IgD-negative memory B cell (primary cell): ENCODE measurements around the gene AKT3. TPM values are rescaled to one million over a fixed set of nuclear protein-coding genes. Genes with fewer than 3 reads are reported as not detected.

ENCODE experiments used
- H3K27ac Mint-ChIP-seq, 3 donors: one replicate each; pipeline ENCODE4 v1.8.0; 2020 to 2022; ENCODE audit warnings: mild to moderate bottlenecking in 3 of 3, mixed read lengths in 3 of 3, moderate library complexity in 1 of 3
- H3K27me3 Mint-ChIP-seq: one replicate; pipeline ENCODE4 v1.8.0; 2021; ENCODE audit warnings: mixed read lengths
- H3K36me3 Mint-ChIP-seq: one replicate; pipeline ENCODE4 v1.8.0; 2020; ENCODE audit warnings: mild to moderate bottlenecking, mixed read lengths
- H3K4me1 Mint-ChIP-seq, 3 donors: one replicate each; pipeline ENCODE4 v1.8.0; 2020 to 2022; ENCODE audit warnings: mixed read lengths in 3 of 3, mild to moderate bottlenecking in 1 of 3
- H3K4me3 Mint-ChIP-seq, 4 donors: one replicate each; pipeline ENCODE4 v1.8.0; 2020 to 2022; ENCODE audit warnings: mild to moderate bottlenecking in 4 of 4, mixed read lengths in 4 of 4, moderate library complexity in 3 of 4
- H3K9me3 Mint-ChIP-seq, 3 donors: one replicate each; pipeline ENCODE4 v1.8.0; 2020 to 2021; ENCODE audit warnings: mixed read lengths in 3 of 3, mild to moderate bottlenecking in 1 of 3
- polyA plus RNA-seq: library from polyadenylated mRNA; unstranded; fragments of 300-500 nt; fragmentation: Illumina TruSeq; gene quantifications from one replicate; pipeline ENCODE4 v1.2.3, GENCODE V29; 2021

The AKT3 gene
- polyA plus RNA-seq, 1 donor from 2014 or later: 1.0 TPM

DNA sequence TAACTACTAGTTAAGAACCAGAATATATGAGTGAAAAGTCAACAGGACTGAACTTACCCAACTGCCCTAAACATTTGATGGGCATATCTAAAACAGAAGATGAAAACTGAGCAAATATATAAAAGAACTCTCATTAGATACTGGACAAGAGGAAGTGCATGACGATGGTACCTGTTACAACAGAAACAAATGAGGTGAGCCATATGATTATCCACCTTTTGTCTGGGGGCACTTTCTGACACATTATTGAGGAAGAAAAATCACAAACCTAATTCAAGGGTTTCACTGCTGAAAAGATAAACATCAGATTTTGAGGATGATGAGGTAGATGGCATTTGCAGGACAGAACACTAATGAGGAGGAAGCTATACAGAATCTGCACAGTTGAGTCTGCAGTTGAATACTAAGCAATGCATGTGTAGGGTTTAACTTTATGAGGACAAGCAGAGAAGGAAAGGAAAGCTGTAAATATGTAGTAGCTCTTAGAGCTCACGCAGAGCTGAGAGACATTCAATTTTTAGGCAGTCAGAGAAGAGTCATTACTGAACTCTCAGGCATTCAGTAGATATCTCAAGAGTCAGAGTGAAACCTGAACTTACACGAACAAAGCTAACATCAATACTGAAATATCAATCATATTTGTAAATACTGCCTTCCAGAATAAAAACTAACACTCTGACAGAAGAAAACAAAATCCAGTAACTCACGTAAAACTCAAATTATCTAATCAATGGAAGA, 262.1 kb downstream of the AKT3 start:
- Mint-ChIP-seq H3K36me3 (peaks cover 22% of the 10 kb centered on the region), H3K27me3 (no peaks in the 10 kb centered on the region), H3K27ac (peak overlapping the region in 1 of 3 donors; percentile 3), H3K9me3 (peaks cover 5 to 30% (median 10%) of the 10 kb centered on the region in 3 donors), H3K4me3 (peak overlapping the region in 2 of 4 donors; percentile 15 to 71), H3K4me1 (peaks cover 15 to 23% (median 17%) of the 10 kb centered on the region in 3 donors)

- Mint-ChIP-seq H3K9me3 (peaks cover 10 to 36% (median 10%) of the 10 kb centered on the region in 3 donors), H3K27me3 (no peaks in the 10 kb centered on the region), H3K36me3 (peaks cover 25% of the 10 kb centered on the region), H3K4me3 (no peak overlapping the region), H3K4me1 (peaks cover 15 to 23% (median 17%) of the 10 kb centered on the region in 3 donors), H3K27ac (no peak overlapping the region)
Measured at GRCh38 chr1:243587285-243587684, 262.8 kb downstream of the AKT3 start.

DNA sequence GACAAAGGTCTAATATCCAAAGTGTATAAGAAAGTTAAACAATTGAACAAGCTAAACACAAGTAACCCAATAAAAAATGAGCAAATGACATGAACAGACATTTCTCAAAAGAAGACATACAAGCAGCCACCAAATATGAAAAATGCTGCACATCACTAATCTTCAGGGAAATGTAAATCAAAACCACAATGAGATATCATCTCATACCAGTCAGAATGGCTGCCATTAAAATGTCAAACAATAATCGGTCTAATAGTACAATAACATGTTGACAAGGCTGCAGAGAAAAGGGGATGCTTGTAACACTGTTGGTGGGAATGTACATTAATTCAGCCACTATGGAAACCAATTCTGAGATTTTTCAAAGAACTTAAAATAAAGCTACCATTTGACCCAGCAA, 264.1 kb downstream of the AKT3 start:
- Mint-ChIP-seq H3K4me1 (peaks cover 15 to 23% (median 17%) of the 10 kb centered on the region in 3 donors), H3K27ac (no peak overlapping the region), H3K4me3 (no peak overlapping the region), H3K36me3 (peaks cover 29% of the 10 kb centered on the region), H3K27me3 (no peaks in the 10 kb centered on the region), H3K9me3 (peaks cover 12 to 44% (median 12%) of the 10 kb centered on the region in 3 donors)

DNA sequence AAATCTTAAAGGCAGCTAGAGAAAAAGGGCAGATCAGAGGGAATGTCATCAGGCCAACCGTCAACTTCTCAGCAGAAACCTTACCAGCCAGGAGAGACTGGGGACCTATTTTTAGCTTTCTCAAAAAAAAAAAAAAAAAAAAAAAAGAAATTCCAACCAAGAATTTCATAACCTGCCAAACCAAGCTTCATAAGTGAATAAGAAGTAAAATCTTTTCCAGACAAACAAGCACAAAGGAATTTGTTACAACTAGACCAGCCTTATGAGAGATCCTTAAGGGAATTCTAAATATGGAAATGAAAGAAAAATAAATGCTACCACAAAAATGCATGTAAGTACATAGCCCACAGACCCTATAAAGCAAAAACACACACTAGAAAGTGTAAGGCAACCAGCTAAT, 267.7 kb downstream of the AKT3 start:
- no peak overlapping the region for H3K4me3 Mint-ChIP-seq
- H3K27ac Mint-ChIP-seq: peak overlapping the region in 1 of 3 donors; percentile 59
- peaks cover 40% of the 10 kb centered on the region for H3K36me3 Mint-ChIP-seq
- peaks cover 0 to 11% (median 0%) of the 10 kb centered on the region in 3 donors for H3K4me1 Mint-ChIP-seq
- no peaks in the 10 kb centered on the region for H3K27me3 Mint-ChIP-seq
- H3K9me3 Mint-ChIP-seq: peaks cover 7 to 31% (median 12%) of the 10 kb centered on the region in 3 donors

DNA sequence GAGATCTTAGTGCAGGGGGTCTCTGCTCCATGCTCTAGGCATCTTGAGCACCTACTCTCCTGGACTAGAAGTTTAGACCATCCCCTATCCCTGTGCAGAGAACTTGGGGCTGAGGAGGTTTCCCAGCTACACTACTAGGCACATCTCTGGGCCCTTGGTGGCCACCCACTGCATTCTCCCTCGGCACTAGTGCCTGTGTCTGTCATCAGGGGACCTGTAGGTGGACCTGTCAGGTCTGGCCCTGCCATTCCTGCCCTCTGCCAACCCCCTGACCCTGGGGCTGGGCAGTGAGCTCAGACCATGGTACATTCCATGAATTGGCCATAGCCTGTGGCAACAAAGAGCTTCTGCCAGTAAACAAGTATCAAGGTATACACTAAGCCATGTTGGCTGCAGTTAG, 269.1 kb downstream of the AKT3 start:
- no peak overlapping the region for H3K4me3 Mint-ChIP-seq
- H3K4me1 Mint-ChIP-seq: peaks cover 0 to 11% (median 0%) of the 10 kb centered on the region in 3 donors
- no peak overlapping the region for H3K27ac Mint-ChIP-seq
- peaks cover 8 to 36% (median 15%) of the 10 kb centered on the region in 3 donors for H3K9me3 Mint-ChIP-seq
- H3K36me3 Mint-ChIP-seq: peaks cover 42% of the 10 kb centered on the region
- H3K27me3 Mint-ChIP-seq: no peaks in the 10 kb centered on the region

DNA sequence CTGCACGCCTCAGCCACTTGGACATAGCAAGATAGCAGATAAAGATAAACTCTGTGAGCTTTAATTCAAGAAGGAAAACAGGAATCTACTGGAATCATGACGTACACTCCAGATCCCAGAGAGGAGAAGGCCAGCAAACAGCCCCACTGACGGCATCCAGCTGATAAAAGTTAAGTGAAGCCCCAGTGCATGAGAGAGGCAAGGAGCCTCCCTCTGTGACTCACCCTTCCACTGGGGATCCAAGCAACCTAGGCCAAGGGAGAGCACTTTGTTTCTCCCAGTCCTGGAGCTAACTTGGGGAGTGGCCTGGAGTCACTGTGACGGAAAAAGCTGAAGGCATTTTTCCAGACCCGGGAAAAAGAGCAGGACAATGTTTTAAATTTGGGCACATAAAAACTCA, 270.0 kb downstream of the AKT3 start:
- Mint-ChIP-seq H3K9me3 (peaks cover 6 to 33% (median 15%) of the 10 kb centered on the region in 3 donors), H3K36me3 (peaks cover 38% of the 10 kb centered on the region), H3K27ac (no peak overlapping the region), H3K4me3 (no peak overlapping the region), H3K4me1 (peaks cover 0 to 8% (median 0%) of the 10 kb centered on the region in 3 donors), H3K27me3 (no peaks in the 10 kb centered on the region)

DNA sequence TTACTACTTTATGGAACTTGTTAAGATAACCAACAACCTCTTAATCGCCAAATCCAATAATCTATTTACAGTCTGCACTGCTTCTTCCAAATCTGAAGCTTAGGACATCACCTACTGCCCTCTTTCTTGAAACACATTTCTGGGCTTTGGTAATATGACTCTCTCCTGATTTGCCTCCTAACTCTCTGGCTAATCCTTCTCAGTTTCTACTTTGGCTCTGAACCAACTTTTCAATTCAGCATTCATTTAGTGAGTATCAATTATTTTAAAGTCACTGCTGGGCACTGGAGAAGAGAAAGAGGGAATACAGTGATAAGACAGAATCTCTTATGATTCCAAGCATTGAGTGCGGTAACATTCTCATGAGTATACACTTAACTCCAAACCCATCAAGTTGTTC, 275.0 kb downstream of the AKT3 start:
- Mint-ChIP-seq H3K36me3 (peaks cover 23% of the 10 kb centered on the region), H3K4me3 (no peak overlapping the region), H3K4me1 (peaks cover 0 to 5% (median 0%) of the 10 kb centered on the region in 3 donors), H3K9me3 (peaks cover 2 to 7% (median 3%) of the 10 kb centered on the region in 3 donors), H3K27me3 (no peaks in the 10 kb centered on the region), H3K27ac (peak overlapping the region in 1 of 3 donors; percentile 89)

- Mint-ChIP-seq H3K9me3 (peaks cover 2 to 7% (median 3%) of the 10 kb centered on the region in 3 donors), H3K27me3 (no peaks in the 10 kb centered on the region), H3K4me3 (no peak overlapping the region), H3K4me1 (no peaks in the 10 kb centered on the region), H3K36me3 (peaks cover 14% of the 10 kb centered on the region), H3K27ac (no peak overlapping the region)
Measured at GRCh38 chr1:243572940-243573339, 277.1 kb downstream of the AKT3 start.

DNA sequence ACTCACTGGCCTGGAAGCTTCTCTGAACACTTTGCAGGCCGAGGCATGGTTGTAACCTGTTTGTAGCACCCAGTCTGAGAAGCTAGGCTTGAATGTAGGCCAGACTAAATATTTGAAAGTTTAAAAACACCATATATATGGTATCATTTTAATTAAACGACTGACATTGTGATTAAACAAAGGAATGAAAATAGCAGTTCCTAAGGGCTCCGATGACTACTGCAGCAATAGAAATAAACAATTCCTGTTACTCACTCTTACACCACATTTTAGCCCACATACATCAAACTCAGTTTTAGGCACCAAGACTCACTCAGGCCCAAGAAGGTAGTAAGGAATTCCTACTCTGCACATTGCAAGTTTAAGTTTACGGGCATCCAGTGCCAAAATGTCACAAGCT, 281.2 kb downstream of the AKT3 start:
- no peak overlapping the region for H3K27ac Mint-ChIP-seq
- H3K9me3 Mint-ChIP-seq: no peaks in the 10 kb centered on the region
- no peaks in the 10 kb centered on the region for H3K27me3 Mint-ChIP-seq
- no peak overlapping the region for H3K4me3 Mint-ChIP-seq
- H3K4me1 Mint-ChIP-seq: no peaks in the 10 kb centered on the region
- peaks cover 5% of the 10 kb centered on the region for H3K36me3 Mint-ChIP-seq

DNA sequence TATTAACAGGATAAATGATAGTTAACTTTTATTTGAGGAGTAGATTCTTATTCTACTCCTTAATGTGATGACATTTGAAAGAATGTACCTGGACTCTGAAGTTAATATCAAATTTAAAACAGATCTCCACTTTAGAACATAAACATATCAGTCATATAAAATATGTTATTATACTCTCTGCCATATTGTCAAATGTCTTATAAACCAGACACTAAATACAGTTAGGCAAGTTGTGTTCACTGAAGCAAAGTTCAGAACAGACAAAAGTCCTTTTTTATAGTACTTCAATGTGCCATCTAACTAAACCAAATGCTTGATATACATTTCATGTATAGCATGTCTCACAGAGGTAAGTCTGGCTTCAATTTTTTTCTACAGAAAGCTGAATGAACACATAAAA, 285.2 kb downstream of the AKT3 start:
- Mint-ChIP-seq H3K4me3 (no peak overlapping the region), H3K9me3 (peaks cover 2 to 11% (median 4%) of the 10 kb centered on the region in 3 donors), H3K4me1 (no peaks in the 10 kb centered on the region), H3K36me3 (peaks cover 20% of the 10 kb centered on the region), H3K27me3 (no peaks in the 10 kb centered on the region), H3K27ac (no peak overlapping the region)

DNA sequence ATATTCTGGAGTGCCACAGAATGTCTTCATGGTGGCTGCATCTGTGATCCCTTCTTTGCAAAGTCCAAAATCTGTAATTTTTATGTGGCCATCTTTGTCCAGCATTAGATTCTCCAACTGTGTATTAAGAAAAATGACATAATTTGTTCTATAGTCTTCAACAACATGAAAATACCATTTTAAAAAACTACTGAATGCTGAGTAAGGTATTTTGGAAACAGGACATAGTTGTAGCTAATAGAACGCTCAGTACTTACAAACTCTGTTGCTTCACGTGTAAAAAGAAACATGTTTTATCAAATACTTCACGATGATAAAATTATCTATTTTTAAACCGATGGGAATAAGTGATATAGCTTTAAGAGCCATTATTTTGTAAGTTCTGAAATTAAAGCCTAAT, 286.3 kb downstream of the AKT3 start:
- no peaks in the 10 kb centered on the region for H3K4me1 Mint-ChIP-seq
- H3K36me3 Mint-ChIP-seq: peaks cover 20% of the 10 kb centered on the region
- H3K4me3 Mint-ChIP-seq: no peak overlapping the region
- H3K27ac Mint-ChIP-seq: no peak overlapping the region
- peaks cover 2 to 11% (median 4%) of the 10 kb centered on the region in 3 donors for H3K9me3 Mint-ChIP-seq
- H3K27me3 Mint-ChIP-seq: no peaks in the 10 kb centered on the region

GRCh38 chr1:243562473-243562872, 287.6 kb downstream of the AKT3 start:
- H3K36me3 Mint-ChIP-seq: peaks cover 22% of the 10 kb centered on the region
- no peak overlapping the region for H3K4me3 Mint-ChIP-seq
- no peak overlapping the region for H3K27ac Mint-ChIP-seq
- peaks cover 2 to 11% (median 4%) of the 10 kb centered on the region in 3 donors for H3K9me3 Mint-ChIP-seq
- H3K27me3 Mint-ChIP-seq: no peaks in the 10 kb centered on the region
- no peaks in the 10 kb centered on the region for H3K4me1 Mint-ChIP-seq

- H3K27ac Mint-ChIP-seq: no peak overlapping the region
Measured at GRCh38 chr1:243561588-243562319, 288.3 kb downstream of the AKT3 start.

GRCh38 chr1:243559575-243560162, 290.4 kb downstream of the AKT3 start:
- no peaks in the 10 kb centered on the region for H3K27me3 Mint-ChIP-seq
- H3K9me3 Mint-ChIP-seq: peaks cover 2 to 11% (median 4%) of the 10 kb centered on the region in 3 donors
- H3K36me3 Mint-ChIP-seq: peaks cover 19% of the 10 kb centered on the region
- no peak overlapping the region for H3K27ac Mint-ChIP-seq
- no peaks in the 10 kb centered on the region for H3K4me1 Mint-ChIP-seq
- H3K4me3 Mint-ChIP-seq: no peak overlapping the region

More at GRCh38 chr1:243561588-243562319, 288.3 kb downstream of the AKT3 start:
- H3K4me3 Mint-ChIP-seq: no peak overlapping the region
- H3K36me3 Mint-ChIP-seq: peaks cover 22% of the 10 kb centered on the region
- H3K9me3 Mint-ChIP-seq: peaks cover 2 to 11% (median 4%) of the 10 kb centered on the region in 3 donors
- H3K4me1 Mint-ChIP-seq: no peaks in the 10 kb centered on the region
- H3K27me3 Mint-ChIP-seq: no peaks in the 10 kb centered on the region

- Mint-ChIP-seq H3K36me3 (peaks cover 17% of the 10 kb centered on the region), H3K9me3 (peaks cover 2 to 11% (median 4%) of the 10 kb centered on the region in 3 donors), H3K4me1 (no peaks in the 10 kb centered on the region), H3K4me3 (no peak overlapping the region), H3K27me3 (no peaks in the 10 kb centered on the region), H3K27ac (no peak overlapping the region)
Measured at GRCh38 chr1:243558576-243558975, 291.5 kb downstream of the AKT3 start.
